CD4-positive, alpha-beta T cell treated with Interleukin-17A for 4 hours (primary cell): Measurements from ENCODE around the gene P4HB.

Source experiments
- DNase-seq: peaks from one replicate; pipeline ENCODE4 v3.0.0-alpha.2; 2020; ENCODE audit warnings: mixed read lengths

P4HB gene

DNA sequence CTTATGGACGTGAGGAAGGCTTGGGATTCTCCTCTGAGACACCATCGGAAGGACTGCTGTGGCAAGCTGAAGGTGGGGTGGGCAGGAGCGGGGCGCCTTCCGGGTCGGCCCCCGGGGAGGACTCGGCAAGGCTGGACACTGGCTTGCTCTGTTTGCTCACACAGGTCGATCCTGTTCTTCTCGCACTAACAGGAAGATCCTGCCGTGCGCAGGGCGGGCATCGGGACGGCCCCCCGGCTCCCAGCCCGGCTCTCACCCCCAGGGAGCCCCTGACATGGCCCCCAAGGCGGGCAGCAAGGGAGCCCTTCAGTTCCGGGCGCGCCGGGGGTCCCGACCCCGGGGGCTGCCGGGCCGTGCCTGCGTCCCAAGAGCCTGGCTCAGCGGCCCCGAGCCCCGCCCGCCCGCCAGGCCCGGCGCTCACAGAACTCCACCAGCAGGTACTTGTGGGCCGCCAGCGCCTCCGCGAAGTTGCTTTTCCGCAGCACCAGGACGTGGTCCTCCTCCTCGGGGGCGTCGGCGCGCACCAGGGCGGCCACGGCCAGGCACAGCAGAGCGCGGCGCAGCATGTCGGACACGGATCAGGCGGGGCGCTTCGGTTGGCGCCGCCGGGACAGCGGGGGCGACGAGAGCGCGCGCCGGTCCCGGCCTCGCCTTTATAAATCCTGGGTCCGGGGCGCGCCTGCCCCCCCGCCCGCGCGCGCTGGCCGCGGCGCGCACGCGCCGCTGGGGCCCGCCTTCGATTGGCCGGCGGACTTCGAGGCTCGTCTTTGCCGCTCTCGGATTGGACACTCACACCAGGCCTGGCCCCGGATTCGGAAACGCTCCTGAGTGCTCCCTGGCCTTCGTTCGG, at the start of gene P4HB:
P4HB (minus strand) TSS at position 630 of the 850 bp plus-strand sequence; CDS start at position 566, 64 bp downstream.
- DNase-seq: no peak

DNA sequence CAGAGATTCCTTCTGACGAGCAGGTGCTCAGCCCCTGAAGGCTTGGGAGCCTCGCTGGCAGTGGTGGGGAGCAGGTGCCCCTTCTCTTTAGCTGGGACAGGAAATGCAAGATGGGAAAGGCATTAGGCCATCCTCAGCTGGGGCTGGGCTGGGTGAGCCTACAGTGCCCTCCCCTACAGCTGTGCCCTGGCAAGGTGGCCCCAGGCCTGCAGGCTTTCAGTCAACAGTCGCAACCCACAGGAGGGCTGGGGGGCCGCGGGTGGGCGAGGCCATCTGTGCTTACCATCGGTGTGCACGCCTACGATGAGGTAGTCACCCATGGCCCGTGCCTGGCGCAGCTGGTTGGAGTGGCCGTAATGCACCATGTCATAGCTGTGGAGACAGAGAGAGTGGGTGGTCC, 48.9 kb upstream of the P4HB start:
- no peak for DNase-seq

DNA sequence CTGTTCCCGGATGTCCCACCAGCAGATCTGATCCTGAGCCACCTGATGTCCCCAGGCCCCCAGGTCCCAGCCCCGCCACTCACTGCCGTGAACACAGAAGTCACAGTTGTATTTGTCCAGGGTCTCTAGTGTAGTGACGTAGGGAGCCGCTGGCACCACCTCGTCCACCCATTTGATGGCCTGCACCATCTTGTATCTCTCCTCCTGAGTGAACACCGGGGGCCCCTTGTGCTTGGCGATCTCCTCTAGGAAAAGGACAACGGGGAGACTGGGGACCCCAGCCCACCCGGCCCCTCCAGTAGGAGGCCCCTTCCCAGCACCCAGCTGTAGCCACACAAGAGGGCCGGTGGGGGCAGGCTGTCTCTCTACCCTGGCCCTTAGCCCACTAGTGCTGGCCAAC, 48.5 kb upstream of the P4HB start:
- DNase-seq: no peak

DNA sequence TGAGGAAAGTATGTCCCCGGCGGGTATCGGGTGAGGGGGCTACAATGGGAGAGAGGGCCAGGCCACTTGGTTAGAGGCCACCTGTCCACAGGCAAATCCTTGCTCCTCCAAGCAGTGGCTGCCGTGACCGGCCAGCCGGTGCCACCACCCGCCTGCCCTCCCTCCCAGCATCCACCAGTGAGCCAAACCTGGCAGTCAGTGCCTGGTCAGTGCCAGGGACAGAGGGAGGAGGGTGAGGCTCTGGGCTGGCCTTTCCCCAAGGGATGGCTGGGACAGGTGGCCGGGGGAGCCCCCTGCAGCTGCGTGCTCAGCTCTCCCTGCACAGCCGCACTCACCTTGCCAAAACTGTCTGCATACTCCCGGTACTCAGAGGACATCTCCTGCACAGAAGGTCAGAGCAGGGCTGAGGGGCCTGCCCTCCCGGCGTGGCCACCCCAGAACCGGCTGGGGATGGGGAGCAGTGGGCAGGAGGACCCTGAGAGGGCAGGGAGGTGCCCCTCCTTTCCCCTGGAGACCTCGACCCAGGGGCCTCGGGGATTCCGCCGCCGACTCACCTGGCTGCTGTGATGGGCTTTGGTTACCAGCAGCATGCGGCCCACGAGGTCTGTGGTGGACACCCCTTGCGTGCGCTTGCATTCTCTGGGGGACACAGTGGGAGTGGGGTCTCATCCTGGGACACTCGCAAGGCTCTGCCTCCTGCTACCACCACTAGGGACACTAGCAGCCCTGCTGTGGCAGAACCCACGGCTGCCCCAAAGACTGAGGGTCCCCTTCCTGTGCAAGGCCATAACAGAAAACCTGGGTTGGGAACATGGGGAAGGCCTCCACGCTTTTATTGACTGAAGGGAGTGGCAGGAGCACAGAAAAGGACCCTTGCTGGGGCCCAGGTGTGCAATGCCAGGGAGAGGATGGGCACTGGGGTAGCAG, 47.1 kb upstream of the P4HB start:
- DNase-seq: no peak

DNA sequence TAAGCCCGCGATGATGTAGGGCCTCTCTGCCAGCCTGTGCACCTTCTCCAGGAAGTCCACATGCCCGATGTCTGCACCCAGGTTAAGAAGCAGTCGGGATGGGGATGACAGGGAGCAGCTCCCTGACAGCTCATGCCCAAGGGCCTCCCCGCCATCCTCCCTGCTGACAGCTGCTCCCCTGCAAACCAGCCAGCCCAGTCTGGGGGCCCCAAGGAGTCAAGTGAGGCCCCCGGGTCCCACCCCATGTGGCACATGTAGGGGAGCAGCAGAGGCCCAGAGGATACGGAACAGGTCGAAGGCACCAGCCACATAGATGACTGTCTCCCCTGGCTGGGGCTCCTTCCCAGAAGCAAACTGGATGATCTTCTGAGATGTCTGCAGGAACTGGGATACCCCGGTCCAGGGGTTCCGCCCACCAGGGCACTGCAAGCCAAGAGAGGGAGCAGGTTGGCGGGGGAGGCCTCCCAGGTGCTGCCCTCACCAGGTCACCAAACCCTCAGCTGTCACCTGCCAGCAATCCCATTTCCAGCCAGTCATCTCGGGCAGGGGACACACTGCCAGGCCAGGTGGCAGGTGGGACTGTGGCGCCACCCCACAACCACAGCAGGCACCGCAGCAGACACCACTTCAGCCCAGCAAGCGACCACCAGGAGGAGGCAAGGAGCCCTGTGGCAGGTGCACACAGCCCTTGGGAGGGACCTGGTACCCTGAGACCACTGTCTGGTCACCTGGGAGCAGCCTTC, 46.3 kb upstream of the P4HB start:
- no peak for DNase-seq

DNA sequence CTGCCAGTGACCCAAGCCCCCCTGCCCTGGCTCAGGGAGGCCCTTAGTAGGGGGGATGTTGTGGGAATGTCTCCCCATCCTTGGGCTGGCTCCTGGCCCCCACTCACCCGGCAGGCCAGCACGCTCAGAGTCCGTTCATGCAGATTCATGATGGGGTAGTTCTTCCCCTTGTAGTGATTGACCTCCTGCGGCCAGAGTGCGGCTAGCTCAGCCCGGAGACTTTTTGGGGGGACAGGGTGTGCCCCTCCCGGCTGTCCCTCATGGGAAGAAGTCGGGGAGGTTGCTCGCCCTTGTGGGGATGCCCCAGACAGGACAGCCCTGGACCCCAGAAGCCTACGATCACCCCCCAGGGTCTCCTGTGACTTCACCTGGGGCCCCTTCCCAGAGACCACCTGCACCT, 45.7 kb upstream of the P4HB start:
- no peak for DNase-seq

DNA sequence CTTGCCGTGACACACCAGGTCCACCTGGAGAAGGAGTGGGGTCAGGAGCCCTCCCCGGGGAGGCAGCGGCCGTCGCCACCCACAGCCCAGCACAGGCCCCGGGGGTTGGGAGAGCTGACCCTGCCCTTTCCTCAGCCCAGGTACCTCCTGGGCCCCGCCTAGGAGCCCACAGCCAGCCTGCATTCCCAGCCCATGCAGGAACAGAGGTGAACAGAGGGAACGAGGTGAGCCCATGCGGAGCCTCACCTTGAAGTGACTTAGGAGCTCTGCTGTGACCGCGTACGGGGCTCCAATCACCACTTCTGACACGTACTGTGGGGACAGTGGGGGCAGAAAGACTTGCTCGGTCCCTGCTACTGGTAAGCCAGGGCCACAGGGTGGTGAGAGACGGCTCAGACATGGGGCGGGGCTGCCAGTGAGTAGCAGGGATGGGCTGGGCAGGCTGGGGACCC, 45.1 kb upstream of the P4HB start:
- DNase-seq: no peak

DNA sequence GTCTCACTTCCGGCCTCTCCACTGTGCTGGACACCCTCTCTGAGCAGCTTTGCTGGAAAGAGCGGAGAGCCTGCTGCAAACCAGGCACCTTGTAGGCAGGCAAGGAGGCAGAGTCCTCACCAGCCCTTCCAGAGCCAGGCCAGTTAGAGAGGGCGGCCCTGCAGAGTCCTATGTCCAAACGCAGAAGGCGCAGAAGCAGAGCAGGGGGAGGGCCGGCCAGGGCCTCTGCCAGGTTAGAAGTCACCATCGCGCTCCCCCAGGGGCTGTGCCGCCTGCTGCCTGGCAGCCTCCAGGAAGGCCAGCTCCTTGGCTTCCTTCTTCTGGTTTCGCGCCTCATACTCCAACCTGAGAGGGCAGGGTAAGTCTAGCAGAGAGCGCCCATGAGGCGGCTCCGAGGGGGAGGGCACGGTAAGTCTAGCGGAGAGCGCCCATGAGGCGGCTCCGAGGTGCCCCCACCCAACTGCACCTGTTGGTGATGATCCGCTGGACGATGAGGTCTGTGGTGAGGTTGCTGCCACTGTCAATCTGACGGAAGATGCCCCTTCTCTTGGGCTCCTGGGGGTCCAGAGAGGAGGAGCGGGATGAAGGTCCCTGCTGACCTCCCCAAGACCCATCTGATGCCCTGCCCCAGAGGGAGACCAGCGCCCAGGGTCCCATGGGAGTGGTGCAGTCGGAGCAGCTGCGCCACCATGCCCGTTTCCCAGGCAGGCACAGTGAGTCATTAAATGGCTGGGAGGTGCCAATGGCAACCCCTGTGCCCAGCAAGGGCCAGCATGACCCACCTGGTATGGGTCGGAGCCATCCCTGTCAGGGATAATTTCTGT, 44.5 kb upstream of the P4HB start:
- no peak for DNase-seq

DNA sequence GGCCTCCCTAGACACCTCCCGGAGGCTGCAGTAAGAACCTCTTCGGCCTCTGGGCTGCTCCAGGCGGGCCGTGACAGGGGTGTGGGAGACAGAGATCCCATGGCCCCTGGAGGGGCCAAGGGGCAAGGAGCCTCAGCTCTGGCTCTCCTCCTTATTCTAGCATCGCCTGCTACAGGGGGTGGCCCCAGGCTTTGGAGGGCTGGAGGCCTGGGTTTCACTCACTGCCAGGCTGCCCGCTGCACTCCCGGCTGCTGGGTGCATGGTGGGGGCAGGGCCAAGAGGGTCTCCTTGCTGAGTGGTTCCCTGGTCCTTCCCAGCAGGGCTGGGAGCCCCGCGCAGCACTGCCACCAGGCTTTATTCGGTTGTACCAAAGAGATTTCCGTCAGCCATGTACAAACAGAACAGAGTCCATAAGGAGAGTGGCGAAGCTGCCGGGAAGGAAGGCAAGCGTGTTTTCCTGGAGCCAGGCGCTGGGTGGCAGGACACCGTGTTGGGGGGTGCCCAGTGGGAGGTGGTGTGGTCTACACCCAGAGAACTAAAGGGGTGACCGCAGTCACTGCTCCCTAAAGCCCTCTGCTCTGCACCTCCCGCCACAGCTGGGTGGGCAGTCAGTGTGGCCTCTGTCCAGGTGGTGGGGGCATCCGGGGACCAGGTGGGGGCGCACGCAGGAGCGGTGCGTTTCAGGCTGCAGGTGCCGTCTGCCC, 43.7 kb upstream of the P4HB start:
- DNase-seq: no peak

DNA sequence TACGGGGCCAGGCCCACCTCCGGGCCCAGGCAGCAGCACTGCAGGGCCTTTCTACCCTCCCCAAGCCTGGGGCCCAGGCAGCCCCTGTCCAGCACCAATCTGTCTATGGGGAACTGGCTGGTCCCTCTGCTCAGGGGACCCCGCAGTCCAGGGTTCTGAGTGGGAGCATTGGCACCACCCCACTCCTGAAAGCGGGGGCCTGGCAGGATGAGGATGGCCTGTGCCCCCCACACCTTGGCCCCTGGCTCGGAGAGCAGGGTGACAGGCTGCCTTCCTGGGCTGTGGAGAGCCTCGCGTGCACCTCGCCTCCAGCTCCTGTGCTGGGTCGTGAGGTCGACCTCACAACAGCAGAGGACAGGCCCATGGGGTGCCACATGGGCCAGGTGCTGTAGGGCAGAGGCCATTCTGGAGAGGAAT, 43.1 kb upstream of the P4HB start:
- no peak for DNase-seq

DNA sequence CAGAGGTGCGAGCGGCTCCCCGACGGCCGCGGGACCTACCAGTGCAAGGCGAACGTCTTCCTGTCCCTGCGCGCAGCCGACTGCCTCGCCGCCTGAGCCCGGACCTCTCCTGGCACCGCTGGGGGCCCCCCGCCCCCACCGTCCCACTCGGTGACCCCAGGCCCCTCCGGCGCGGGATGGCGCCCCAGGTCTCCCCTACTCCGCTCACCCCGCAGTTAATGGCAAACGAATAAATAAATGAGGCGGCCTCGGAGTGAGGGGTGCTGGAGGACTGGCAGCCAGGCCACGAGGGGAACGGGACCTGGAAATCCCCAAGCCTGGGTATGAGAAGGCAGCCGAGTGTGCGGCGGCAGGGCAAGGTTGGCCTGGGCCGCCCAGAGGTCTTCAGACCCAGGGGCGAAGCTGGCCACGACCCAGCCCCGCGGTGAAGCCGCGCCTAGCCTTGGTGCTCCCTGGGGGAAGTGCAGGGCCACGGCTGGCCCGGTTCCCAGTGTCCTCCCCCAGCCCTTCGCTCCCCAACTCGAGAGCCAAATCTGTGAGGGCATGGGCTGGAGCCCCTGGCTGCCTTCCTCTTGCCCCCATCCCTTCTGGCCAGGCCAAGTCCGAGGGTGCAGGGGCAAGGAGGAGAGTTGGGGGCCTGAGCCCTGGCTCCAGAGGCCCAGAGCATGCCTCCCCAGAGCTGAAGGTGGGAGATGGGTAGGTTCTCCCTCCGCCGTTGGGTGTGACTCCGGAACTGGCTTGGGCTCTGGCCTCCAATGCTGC, 42.5 kb upstream of the P4HB start:
- no peak for DNase-seq

DNA sequence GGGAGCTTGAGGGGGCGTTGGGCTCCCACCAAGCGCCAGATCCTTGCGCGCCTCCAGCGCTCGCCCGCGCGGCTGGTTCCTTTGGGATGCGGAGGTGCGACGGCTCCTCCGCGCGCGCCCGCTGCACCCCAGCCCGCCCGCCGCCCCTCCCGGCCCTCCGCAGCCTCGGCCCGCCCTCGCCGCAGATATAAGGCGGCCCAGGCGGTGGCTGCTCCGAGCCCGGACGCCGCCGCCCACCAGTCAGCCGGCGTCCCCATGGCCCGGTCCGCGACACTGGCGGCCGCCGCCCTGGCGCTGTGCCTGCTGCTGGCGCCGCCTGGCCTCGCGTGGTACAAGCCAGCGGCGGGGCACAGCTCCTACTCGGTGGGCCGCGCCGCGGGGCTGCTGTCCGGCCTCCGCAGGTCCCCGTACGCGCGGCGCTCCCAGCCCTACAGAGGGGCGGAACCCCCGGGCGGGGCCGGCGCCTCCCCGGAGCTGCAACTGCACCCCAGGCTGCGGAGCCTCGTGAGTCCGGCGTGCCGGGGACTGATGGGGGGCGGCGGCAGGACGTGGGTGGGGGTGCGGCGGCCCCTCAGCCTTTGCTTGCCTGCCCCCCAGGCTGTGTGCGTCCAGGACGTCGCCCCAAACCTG, 41.8 kb upstream of the P4HB start, which contains the start of gene NPB:
NPB (plus strand) TSS at position 216 of the 630 bp plus-strand sequence; CDS start at position 256, 40 bp downstream.
- DNase-seq: no peak

DNA sequence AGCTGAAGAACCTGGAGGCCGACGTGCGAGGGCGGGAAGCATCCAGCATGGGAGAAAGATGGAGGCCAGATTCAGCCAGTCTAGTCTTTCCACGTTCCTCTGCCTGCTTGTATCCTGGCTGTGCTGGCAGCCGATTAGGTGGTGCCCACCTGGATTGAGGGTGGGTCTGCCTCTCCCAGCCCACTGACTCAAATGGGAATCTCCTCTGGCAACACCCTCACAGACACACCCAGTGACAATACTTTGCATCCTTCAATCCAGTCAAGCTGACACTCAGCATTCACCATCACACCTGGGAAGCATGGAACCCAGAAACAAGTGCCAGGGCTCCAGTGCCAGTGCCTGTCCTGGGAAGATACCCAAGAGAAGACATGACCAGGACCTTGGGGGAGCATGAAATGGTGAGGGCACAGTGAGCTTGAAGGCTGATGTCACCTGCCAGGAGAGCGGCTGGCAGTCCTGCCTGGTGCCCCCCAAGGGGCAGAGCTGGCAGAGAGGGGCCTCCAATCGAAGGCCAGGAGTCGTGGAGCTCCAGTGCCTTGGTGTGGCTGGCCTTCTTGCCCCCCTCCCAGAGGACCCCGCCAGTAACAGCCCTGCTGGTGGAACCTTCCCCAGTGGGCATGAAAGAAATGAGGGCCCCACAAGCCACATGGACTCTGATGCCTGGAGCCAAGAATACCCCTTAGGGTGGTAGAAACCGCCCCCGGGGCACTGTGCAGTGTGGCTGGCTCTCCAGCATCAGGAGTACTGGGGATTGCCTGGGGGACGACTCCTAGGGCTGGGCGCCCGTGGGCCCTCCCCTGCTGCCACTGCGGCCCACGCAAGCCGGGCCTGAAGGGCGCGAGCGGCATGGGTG, 41.1 kb upstream of the P4HB start:
- no peak for DNase-seq

DNA sequence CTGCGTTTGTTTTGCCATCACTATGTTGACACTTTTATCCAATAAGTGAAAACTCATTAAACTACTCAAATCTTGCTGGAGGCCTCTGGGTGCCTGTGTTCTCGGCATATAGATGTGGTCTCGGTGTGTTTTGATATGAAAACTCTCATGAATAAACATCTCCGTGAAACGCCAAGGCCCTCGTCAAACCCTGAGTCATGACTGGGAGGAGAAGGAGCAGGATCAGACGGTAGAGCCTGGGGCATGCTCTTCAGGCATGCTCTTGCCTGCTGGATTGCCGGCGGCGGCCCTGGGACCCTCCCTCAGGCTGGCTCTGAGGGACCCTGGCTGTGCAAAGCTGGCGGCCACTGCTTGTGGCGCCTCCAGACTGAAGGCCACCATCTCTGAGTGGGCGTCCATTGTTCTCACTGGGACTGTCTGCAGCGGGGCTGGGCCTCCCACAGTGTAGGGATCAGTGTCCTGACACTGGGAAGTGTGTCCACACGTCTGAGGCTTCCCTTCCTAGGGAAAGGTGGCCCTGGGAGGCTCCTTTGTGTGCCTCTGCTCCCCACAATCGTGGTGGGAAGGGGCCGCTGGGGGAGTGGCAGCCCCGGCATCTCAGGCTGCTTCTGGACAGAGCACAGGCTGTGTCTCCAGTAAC, 40.0 kb upstream of the P4HB start:
- no peak for DNase-seq

DNA sequence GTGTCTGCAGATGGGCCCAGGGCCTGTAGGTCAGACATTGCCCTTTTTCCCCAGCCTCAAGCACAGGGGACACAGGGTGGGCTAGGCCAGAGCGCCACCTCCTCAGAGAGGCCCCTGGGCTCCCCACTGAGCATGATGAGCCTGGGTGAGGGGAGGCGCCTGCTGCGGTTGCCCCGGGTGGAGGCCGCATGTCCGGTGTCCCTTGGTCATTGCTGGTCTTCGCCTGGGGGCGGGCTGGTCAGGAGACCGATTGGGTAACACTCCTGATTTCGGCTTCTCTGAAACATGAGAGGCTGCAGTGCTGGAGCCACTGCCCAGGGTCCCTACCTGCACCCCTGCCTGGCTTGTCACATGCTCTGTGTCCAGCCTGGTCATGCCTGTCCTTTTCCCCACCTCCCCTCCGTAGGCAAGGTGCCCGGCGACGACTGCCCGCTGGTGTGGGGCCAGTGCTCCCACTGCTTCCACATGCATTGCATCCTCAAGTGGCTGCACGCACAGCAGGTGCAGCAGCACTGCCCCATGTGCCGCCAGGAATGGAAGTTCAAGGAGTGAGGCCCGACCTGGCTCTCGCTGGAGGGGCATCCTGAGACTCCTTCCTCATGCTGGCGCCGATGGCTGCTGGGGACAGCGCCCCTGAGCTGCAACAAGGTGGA, 39.3 kb upstream of the P4HB start:
- no peak for DNase-seq

DNA sequence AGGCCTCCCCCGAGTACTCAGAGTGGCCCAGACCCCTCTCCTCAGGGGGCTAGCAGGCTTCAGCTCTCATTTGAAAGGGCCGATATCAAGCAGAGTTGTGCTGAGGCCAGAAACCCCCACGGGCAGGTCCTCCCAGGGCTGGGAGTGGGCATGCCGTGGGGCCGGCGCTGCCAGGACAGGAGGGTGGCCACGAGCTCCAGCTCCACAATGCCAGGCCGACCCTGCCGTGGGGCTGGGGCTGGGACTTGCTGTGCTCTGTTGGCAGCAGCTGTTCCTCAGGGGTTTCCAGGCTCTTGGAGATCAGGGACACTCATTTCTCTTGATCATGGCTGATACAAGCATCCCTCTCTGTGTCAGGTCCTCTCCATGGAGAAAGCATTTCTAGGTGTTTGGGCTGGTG, 38.5 kb upstream of the P4HB start:
- no peak for DNase-seq

DNA sequence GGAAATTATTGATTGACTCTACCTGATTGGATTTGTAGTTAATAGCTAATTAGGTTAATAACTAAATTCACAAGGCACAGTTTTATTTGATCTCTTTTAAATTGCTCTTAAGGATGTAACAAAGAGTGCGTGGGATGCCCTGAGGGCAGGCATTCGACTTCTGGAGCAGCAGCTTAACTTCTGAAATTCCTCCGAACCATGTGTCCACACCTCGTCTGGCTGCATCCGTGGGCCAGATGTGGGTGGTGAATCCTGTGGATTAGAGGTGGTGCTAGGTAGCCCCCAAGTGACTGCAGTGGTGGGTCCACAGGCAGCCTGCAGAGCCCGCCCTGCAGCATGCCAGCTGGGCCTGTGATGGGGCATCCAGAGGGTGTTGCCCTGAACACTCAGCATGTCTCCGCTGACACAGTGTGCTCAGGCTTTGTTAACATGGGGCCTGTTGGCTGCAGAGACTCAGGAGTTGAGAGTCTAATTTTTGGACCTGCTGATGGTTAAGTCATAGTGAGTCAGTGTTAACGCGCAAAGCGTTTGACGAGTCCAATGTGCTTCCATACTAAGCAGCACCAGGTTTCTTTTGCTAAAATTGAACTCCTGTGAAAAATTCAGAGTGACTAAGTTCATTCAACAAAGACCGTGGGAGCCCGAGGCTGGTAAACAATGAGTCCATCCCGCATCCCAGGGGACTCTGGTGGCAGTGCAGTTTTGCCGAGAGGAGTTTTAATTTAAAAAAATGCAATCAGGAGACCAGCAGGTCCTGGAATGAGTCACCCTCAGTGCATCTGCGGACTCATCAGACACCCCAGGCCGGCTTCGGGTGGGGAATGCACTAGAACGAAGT, 37.9 kb upstream of the P4HB start:
- no peak for DNase-seq
